SK-N-MC (cell line): ENCODE data around the gene LPAR5.

Source experiments
- EZH2 ChIP-seq: fragments of 200-600 bp; sonication (generic); IDR thresholded peaks from one replicate; pipeline ENCODE4 v1.6.1; 2017; ENCODE audit warnings: antibody characterized with exemption
- POLR2AphosphoS5 ChIP-seq: IDR thresholded peaks from 2 replicates; pipeline ENCODE4 v1.6.1; 2012; ENCODE audit warnings: mild to moderate bottlenecking, low read depth, low read length, borderline replicate concordance

GRCh38 chr12:6632026-6632983, 3.5 kb downstream of the LPAR5 start:
- TF ChIP-seq POLR2AphosphoS5 (no peak), EZH2 (no peak)
